Thyroid gland (tissue), 4 donors: ENCODE results near the gene MSANTD2. TPM values are rescaled to one million over a fixed set of nuclear protein-coding genes. Genes with fewer than 3 reads are reported as not detected.

Experiments
- DNase-seq, 2 donors: peaks; one replicate each; pipeline ENCODE4 v3.0.0-alpha.2; 2019
- H3K27ac ChIP-seq, 3 donors: fragments of 200-600 bp; sonication (generic); 1 replicate in 2 of 3; 2 replicates in 1 of 3; pipeline ENCODE4 v1.5.1; 2016 to 2019; ENCODE audit warnings: mild to moderate bottlenecking in 1 of 3, moderate library complexity in 1 of 3
- H3K27me3 ChIP-seq: fragments of 200-600 bp; sonication (generic); one replicate; pipeline ENCODE4 v1.5.1; 2019
- H3K36me3 ChIP-seq, 2 donors: fragments of 200-600 bp; sonication (generic); one replicate each; pipeline ENCODE4 v1.5.1; 2016 to 2019
- H3K4me1 ChIP-seq, 2 donors: fragments of 200-600 bp; sonication (generic); one replicate each; pipeline ENCODE4 v1.5.1; 2017 to 2019
- H3K4me3 ChIP-seq, 3 donors: fragments of 200-600 bp; sonication (generic); replicated peaks in 1 of 3; 1 replicate in 2 of 3; 2 replicates in 1 of 3; pipeline ENCODE4 v1.5.1; 2016; ENCODE audit warnings: mild to moderate bottlenecking in 1 of 3
- H3K9me3 ChIP-seq: fragments of 200-600 bp; sonication (generic); one replicate; pipeline ENCODE4 v1.5.1; 2017
- POLR2A ChIP-seq, 2 donors: fragments of 450-650 bp; IDR thresholded peaks; one replicate each; pipeline ENCODE4 v1.6.1; 2017; ENCODE audit warnings: antibody characterized with exemption in 2 of 2, mild to moderate bottlenecking in 2 of 2, moderate library complexity in 1 of 2
- WGBS, 2 donors: methylation state at CpG; one replicate each; pipeline ENCODE4 v1.1.5; 2017; 5-methylcytosine and 5-hydroxymethylcytosine counted together
- intact Hi-C: fragments of 100-400 bp; cut with DNase I; formaldehyde crosslinking; loops from one replicate; pipeline ENCODE4 v1.15.1; 2023
- total RNA-seq, 4 donors: library from RNA; depleted of rRNA; stranded (reverse); fragments of >200 nt; gene quantifications; one replicate each; pipeline ENCODE4 v1.2.3, GENCODE V29; 2016
- TF ChIP-seq, protein P1 (sequence below), 6 experiments: fragments of 200-600 bp in 3 of 6; fragments of 450-650 bp in 3 of 6; sonication (generic) in 3 of 6; IDR thresholded peaks; one replicate each; pipeline ENCODE4 v1.5.1; 2016 to 2019; ENCODE audit warnings: antibody characterized with exemption in 6 of 6, mild to moderate bottlenecking in 2 of 6, inconsistent platforms in 1 of 6, moderate library complexity in 1 of 6

MSANTD2 gene
- total RNA-seq, 4 donors from 2014 or later = 29.1 to 56.1 (median 37.0) TPM

DNA sequence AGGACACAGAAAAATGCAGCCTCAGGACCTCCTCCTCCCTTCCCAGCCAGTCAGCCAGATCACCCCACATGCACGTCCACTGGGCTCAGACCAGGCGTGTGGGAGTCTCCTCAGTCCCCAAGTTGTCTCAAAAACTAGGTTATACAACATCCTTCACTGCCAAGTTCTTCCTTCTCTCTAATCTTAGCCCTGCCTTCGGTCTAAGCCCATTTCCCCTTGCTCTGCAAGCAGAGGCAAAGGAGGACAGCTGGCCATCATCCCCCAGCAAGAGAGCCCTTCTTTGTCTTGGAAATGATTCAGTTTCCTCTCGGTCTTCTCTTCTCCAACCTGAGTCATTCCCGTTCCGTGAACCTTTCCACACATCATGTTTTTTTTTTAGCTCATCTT, 74.5 kb downstream of the MSANTD2 start:
- no peak for DNase-seq
- no peaks in the 10 kb centered on the region for H3K27me3 ChIP-seq
- intact Hi-C loops = no loop called here
- no peaks in the 10 kb centered on the region for H3K9me3 ChIP-seq
- H3K27ac ChIP-seq = no peak overlapping the region
- no peaks in the 10 kb centered on the region for H3K36me3 ChIP-seq
- no peak for TF ChIP-seq POLR2A (IDR thresholded peaks at IDR 0.05)
- TF ChIP-seq, protein P1, sequence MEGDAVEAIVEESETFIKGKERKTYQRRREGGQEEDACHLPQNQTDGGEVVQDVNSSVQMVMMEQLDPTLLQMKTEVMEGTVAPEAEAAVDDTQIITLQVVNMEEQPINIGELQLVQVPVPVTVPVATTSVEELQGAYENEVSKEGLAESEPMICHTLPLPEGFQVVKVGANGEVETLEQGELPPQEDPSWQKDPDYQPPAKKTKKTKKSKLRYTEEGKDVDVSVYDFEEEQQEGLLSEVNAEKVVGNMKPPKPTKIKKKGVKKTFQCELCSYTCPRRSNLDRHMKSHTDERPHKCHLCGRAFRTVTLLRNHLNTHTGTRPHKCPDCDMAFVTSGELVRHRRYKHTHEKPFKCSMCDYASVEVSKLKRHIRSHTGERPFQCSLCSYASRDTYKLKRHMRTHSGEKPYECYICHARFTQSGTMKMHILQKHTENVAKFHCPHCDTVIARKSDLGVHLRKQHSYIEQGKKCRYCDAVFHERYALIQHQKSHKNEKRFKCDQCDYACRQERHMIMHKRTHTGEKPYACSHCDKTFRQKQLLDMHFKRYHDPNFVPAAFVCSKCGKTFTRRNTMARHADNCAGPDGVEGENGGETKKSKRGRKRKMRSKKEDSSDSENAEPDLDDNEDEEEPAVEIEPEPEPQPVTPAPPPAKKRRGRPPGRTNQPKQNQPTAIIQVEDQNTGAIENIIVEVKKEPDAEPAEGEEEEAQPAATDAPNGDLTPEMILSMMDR (IDR thresholded peaks at IDR 0.05) = no peak
- WGBS, 2 donors = 51 to 60% methylated on average over 6 of the region's 6 CpGs
- no peak overlapping the region for H3K4me3 ChIP-seq
- no peaks in the 10 kb centered on the region for H3K4me1 ChIP-seq

DNA sequence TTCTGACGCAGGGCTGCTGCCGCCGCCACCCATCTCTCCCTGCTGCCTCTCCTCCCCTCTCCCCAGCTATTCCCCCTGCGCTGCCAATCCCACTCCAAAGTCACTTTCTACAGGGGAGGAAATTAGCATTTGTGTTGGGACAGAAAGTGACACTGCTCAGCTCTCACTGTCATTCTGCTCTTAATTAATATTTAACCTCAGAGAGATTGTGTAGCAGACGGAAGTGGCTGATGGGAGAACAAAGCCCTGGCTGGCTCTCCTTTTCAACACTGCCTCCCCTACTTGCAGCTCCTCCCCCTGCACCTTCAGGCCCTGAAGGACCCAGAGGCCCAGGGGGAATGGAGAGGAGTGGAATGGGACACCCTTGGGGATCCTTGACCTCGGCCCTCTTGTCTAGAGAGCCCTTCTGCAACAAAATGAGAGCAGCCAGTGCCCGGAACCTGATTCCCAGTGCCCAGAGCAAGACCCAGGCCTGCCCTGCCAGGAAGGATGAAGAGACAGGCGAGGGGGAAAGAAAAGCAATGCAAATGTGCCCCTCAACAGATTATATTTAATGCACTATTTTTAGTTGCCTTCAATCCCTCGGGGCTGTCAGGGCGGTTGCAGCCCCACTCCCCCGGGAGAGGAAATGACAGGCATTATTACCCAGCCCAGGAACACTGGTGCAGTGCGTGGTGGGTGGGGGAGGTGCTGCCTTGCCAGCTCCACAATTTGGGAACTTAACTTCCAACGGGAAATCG, 75.1 kb downstream of the MSANTD2 start:
- H3K4me1 ChIP-seq = no peaks in the 10 kb centered on the region
- H3K36me3 ChIP-seq = no peaks in the 10 kb centered on the region
- H3K4me3 ChIP-seq = no peak overlapping the region
- 41% methylated on average over 14 of the region's 14 CpGs for WGBS, 2 donors
- TF ChIP-seq, protein P1 (IDR thresholded peaks at IDR 0.05) = no peak
- TF ChIP-seq POLR2A (IDR thresholded peaks at IDR 0.05) = no peak
- intact Hi-C loops = no loop called here
- H3K9me3 ChIP-seq = no peaks in the 10 kb centered on the region
- H3K27ac ChIP-seq = no peak overlapping the region
- DNase-seq = peak; percentile 56 to 86
- no peaks in the 10 kb centered on the region for H3K27me3 ChIP-seq

DNA sequence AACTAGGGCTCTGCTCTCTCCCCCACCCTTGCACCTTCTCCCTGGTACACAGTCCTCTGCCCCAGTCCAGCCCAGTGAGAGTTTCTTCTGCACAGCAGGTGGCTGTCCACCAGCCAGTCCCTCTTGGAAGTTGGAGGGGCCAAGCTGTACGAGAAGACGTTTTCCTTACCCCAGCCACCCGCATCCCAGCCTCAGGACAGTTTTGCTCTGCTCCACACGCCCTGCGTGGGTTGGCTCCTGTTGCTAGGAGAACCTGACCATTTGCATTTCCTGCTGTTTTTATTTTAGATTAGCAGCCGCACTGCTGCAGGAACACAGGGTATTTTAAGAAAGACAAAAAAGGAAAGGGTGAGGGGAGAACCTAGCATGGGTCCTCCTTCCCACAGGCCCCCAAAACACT, 78.0 kb downstream of the MSANTD2 start:
- DNase-seq = no peak
- Histone ChIP-seq H3K9me3 (no peaks in the 10 kb centered on the region), H3K36me3 (no peaks in the 10 kb centered on the region), H3K27ac (no peak overlapping the region), H3K4me1 (peaks cover 5% of the 10 kb centered on the region in 2 donors), H3K4me3 (no peak overlapping the region), H3K27me3 (no peaks in the 10 kb centered on the region)
- no peak for TF ChIP-seq POLR2A (IDR thresholded peaks at IDR 0.05)
- TF ChIP-seq, protein P1 (IDR thresholded peaks at IDR 0.05) = no peak
- WGBS, 2 donors = 63 to 78% methylated on average over 6 of the region's 6 CpGs
- intact Hi-C loops = no loop called here

DNA sequence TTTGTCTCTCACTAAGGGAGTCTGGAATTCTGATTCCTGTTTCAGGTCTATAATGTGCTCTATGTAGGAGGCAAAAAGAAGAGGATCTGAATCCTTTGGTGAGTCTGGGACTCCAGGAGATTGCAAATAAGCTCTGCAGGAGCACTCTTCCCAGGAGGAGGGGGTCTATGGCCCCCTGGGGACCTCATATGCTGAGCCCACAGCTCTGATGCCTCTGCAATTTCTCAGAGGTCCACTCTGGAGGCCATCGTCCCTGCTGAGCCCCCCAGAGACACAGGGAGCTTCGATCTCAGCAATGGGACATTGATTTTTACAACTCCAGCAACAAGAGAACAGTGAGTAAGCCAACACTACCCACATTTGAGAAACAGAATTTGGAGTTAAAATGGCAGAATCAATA, 80.7 kb downstream of the MSANTD2 start:
- no peak overlapping the region for H3K27ac ChIP-seq
- peaks cover 5% of the 10 kb centered on the region in 2 donors for H3K4me1 ChIP-seq
- 62 to 65% methylated on average over 2 of the region's 2 CpGs for WGBS, 2 donors
- no peaks in the 10 kb centered on the region for H3K27me3 ChIP-seq
- no peaks in the 10 kb centered on the region for H3K9me3 ChIP-seq
- TF ChIP-seq, protein P1 (IDR thresholded peaks at IDR 0.05) = no peak
- no peak for TF ChIP-seq POLR2A (IDR thresholded peaks at IDR 0.05)
- H3K4me3 ChIP-seq = no peak overlapping the region
- H3K36me3 ChIP-seq = no peaks in the 10 kb centered on the region
- intact Hi-C loops = no loop called here
- no peak for DNase-seq

DNA sequence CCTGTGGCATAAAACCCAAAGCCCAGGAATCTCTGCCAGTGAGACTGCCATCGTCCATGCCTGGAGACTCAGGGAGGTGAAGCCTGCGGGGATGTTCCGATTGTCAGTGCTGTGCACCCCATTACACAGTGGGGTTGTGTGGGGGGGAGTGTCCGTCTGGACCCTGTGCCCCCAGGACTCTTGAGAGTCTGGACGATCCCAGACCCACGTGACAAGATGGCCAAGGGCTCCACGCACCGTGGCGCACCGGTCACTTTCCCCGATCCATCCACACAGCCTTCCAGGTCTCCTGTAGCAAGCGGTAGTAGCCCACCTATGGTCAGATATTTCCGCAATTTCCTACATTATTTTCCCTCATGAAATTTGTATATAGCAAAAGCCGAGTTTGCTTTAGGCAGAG, 81.4 kb downstream of the MSANTD2 start:
- WGBS, 2 donors = 56 to 61% methylated on average over 12 to 14 of the region's 14 CpGs
- intact Hi-C loops = no loop called here
- DNase-seq = no peak
- Histone ChIP-seq H3K4me1 (peaks cover 5% of the 10 kb centered on the region in 2 donors), H3K27me3 (no peaks in the 10 kb centered on the region), H3K27ac (no peak overlapping the region), H3K9me3 (no peaks in the 10 kb centered on the region), H3K4me3 (no peak overlapping the region), H3K36me3 (no peaks in the 10 kb centered on the region)
- no peak for TF ChIP-seq POLR2A (IDR thresholded peaks at IDR 0.05)
- TF ChIP-seq, protein P1 (IDR thresholded peaks at IDR 0.05) = no peak
